GM19397 (cell line): ENCODE measurements around the gene SERINC4.
"Not testable (repeated sequence)": the region's sequence is repeated elsewhere in the genome, so short reads cannot be mapped to it uniquely, and the experiment has no call there.

ENCODE experiments used
- ATAC-seq: cut with Tn5 transposase; IDR thresholded peaks from one replicate; pipeline ENCODE4 v1.9.1; 2021; ENCODE audit warnings: mild to moderate bottlenecking, moderate library complexity; ENCODE audit not compliant: unreplicated experiment

Gene SERINC4

GRCh38 chr15:43799945-43800285 is at the start of gene SERINC4:
Gene SERINC4 (minus strand): TSS chr15:43800220. CDS start chr15:43799986, 234 bp downstream.
- ATAC-seq, result no peak

- ATAC-seq, result no peak
These were observed 45.4 kb upstream of the SERINC4 start for GRCh38 chr15:43845421-43845820.

GRCh38 chr15:43832485-43832884 is 32.5 kb upstream of the SERINC4 start:
- ATAC-seq, result not testable (repeated sequence)

- ATAC-seq, result not testable (repeated sequence)
These were observed 31.6 kb upstream of the SERINC4 start for GRCh38 chr15:43831519-43832052.

- not testable (repeated sequence) for ATAC-seq
These were observed 30.8 kb upstream of the SERINC4 start for GRCh38 chr15:43830691-43831275.

GRCh38 chr15:43829951-43830540 is 30.0 kb upstream of the SERINC4 start:
- not testable (repeated sequence) for ATAC-seq

GRCh38 chr15:43828061-43828657 is 28.1 kb upstream of the SERINC4 start:
- no peak for ATAC-seq

GRCh38 chr15:43826508-43827341 is 26.7 kb upstream of the SERINC4 start, which contains the start of gene WDR76:
Gene WDR76 (plus strand): TSS chr15:43827002. CDS start chr15:43827033, 31 bp downstream.
- peak; percentile 53 for ATAC-seq

GRCh38 chr15:43826029-43826507 is 26.0 kb upstream of the SERINC4 start:
- ATAC-seq, result no peak

- ATAC-seq, result not testable (repeated sequence)
These were observed 25.3 kb upstream of the SERINC4 start for GRCh38 chr15:43825305-43825704.

GRCh38 chr15:43824302-43825246 is 24.6 kb upstream of the SERINC4 start, which contains the start of gene MFAP1:
Gene MFAP1 (minus strand): TSS chr15:43824690. CDS start chr15:43824569, 121 bp downstream.
- ATAC-seq, result peak; percentile 77

- no peak for ATAC-seq
These were observed 21.5 kb upstream of the SERINC4 start for GRCh38 chr15:43821505-43821904.

- ATAC-seq, result not testable (repeated sequence)
These were observed 15.0 kb upstream of the SERINC4 start for GRCh38 chr15:43815064-43815463.

GRCh38 chr15:43808960-43809678 is 9.1 kb upstream of the SERINC4 start:
- no peak for ATAC-seq

- ATAC-seq, result no peak
These were observed 8.5 kb upstream of the SERINC4 start for GRCh38 chr15:43808435-43808950.

GRCh38 chr15:43802676-43803075 is 2.7 kb upstream of the SERINC4 start:
- not testable (repeated sequence) for ATAC-seq

- peak; percentile 84 for ATAC-seq
These were observed 494 bp upstream of the SERINC4 start, which contains the start of gene HYPK for GRCh38 chr15:43800286-43801141. Gene HYPK (plus strand): TSS chr15:43800599. CDS start chr15:43800623, 24 bp downstream.
